ENCODE measurements around the gene FBXO17.

The FBXO17 gene

GRCh38 chr19:38919837-38920601, 55.5 kb downstream of the FBXO17 start:
- Histone ChIP-seq H3K9me3 (no peaks in the 10 kb centered on the region), H3K36me3 (peaks cover 4 to 42% (median 5%) of the 10 kb centered on the region in 3 donors), H3K4me1 (no peaks in the 10 kb centered on the region), H3K4me3 (no peak overlapping the region), H3K27me3 (no peaks in the 10 kb centered on the region), H3K27ac (no peak overlapping the region)
- DNase-seq, result peak in 1 of 2 donors; percentile 60
- intact Hi-C loops (cut with DNase I; ENCODE audit: low total_unique reads), result no loop called here
- no peak for TF ChIP-seq CTCF (IDR thresholded peaks at IDR 0.05)

- no peak for TF ChIP-seq CTCF (IDR thresholded peaks at IDR 0.05)
- intact Hi-C loops (cut with DNase I; ENCODE audit: low total_unique reads), result no loop called here
- H3K9me3 ChIP-seq, result no peaks in the 10 kb centered on the region
- H3K36me3 ChIP-seq, result peaks cover 0 to 33% (median 4%) of the 10 kb centered on the region in 3 donors
- H3K4me1 ChIP-seq, result no peaks in the 10 kb centered on the region
- H3K4me3 ChIP-seq, result no peak overlapping the region
- DNase-seq, result peak in 1 of 2 donors; percentile 48
- H3K27me3 ChIP-seq, result no peaks in the 10 kb centered on the region
- H3K27ac ChIP-seq, result no peak overlapping the region
These were observed 57.0 kb downstream of the FBXO17 start for GRCh38 chr19:38918526-38918925.

- TF ChIP-seq CTCF (IDR thresholded peaks at IDR 0.05), result no peak
- no peak overlapping the region for H3K27ac ChIP-seq
- peak in 1 of 2 donors; percentile 49 for DNase-seq
- H3K4me1 ChIP-seq, result no peaks in the 10 kb centered on the region
- H3K36me3 ChIP-seq, result peaks cover 0 to 33% (median 4%) of the 10 kb centered on the region in 3 donors
- intact Hi-C loops (cut with DNase I; ENCODE audit: low total_unique reads), result no loop called here
- no peak overlapping the region for H3K4me3 ChIP-seq
- H3K9me3 ChIP-seq, result no peaks in the 10 kb centered on the region
- H3K27me3 ChIP-seq, result no peaks in the 10 kb centered on the region
These were observed 57.5 kb downstream of the FBXO17 start for GRCh38 chr19:38917921-38918491.

GRCh38 chr19:38917516-38917915, 58.0 kb downstream of the FBXO17 start:
- Histone ChIP-seq H3K36me3 (peaks cover 0 to 32% (median 4%) of the 10 kb centered on the region in 3 donors), H3K4me3 (no peak overlapping the region), H3K9me3 (no peaks in the 10 kb centered on the region), H3K4me1 (no peaks in the 10 kb centered on the region), H3K27me3 (no peaks in the 10 kb centered on the region), H3K27ac (no peak overlapping the region)
- no peak for TF ChIP-seq CTCF (IDR thresholded peaks at IDR 0.05)
- DNase-seq, result peak in 1 of 2 donors; percentile 39
- intact Hi-C loops (cut with DNase I; ENCODE audit: low total_unique reads), result no loop called here

- intact Hi-C loops (cut with DNase I; ENCODE audit: low total_unique reads), result no loop called here
These were observed 59.9 kb downstream of the FBXO17 start for GRCh38 chr19:38915329-38916321.

More at GRCh38 chr19:38915329-38916321, 59.9 kb downstream of the FBXO17 start:
- Histone ChIP-seq H3K9me3 (no peaks in the 10 kb centered on the region), H3K27me3 (peaks cover 0 to 17% of the 10 kb centered on the region in 2 donors), H3K4me3 (no peak overlapping the region), H3K36me3 (peaks cover 0 to 16% (median 0%) of the 10 kb centered on the region in 3 donors), H3K27ac (no peak overlapping the region), H3K4me1 (no peaks in the 10 kb centered on the region)
- TF ChIP-seq CTCF (IDR thresholded peaks at IDR 0.05), result no peak
- DNase-seq, result no peak

Measured in tibial artery (tissue), 4 donors.